ENCODE data around the gene ITGBL1. TPM values are rescaled to one million over a fixed set of nuclear protein-coding genes. Genes with fewer than 3 reads are reported as not detected.

Gene ITGBL1
- total RNA-seq, 4 donors from 2014 or later = 0.27 to 2.6 (median 0.83) TPM; not detected in 1

GRCh38 chr13:101628900-101629299 lies 176.4 kb downstream of the ITGBL1 start:
- H3K4me3 ChIP-seq = no peak overlapping the region
- H3K9me3 ChIP-seq = no peaks in the 10 kb centered on the region
- no peak for DNase-seq
- no peaks in the 10 kb centered on the region for H3K27me3 ChIP-seq
- no peaks in the 10 kb centered on the region for H3K4me1 ChIP-seq
- no peak for TF ChIP-seq POLR2A (IDR thresholded peaks at IDR 0.05)
- TF ChIP-seq, protein P1, sequence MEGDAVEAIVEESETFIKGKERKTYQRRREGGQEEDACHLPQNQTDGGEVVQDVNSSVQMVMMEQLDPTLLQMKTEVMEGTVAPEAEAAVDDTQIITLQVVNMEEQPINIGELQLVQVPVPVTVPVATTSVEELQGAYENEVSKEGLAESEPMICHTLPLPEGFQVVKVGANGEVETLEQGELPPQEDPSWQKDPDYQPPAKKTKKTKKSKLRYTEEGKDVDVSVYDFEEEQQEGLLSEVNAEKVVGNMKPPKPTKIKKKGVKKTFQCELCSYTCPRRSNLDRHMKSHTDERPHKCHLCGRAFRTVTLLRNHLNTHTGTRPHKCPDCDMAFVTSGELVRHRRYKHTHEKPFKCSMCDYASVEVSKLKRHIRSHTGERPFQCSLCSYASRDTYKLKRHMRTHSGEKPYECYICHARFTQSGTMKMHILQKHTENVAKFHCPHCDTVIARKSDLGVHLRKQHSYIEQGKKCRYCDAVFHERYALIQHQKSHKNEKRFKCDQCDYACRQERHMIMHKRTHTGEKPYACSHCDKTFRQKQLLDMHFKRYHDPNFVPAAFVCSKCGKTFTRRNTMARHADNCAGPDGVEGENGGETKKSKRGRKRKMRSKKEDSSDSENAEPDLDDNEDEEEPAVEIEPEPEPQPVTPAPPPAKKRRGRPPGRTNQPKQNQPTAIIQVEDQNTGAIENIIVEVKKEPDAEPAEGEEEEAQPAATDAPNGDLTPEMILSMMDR (IDR thresholded peaks at IDR 0.05) = no peak
- no peak overlapping the region for H3K27ac ChIP-seq
- H3K36me3 ChIP-seq = no peaks in the 10 kb centered on the region

GRCh38 chr13:101631395-101631794 lies 178.9 kb downstream of the ITGBL1 start:
- Histone ChIP-seq H3K9me3 (no peaks in the 10 kb centered on the region), H3K27me3 (no peaks in the 10 kb centered on the region), H3K4me1 (no peaks in the 10 kb centered on the region), H3K36me3 (no peaks in the 10 kb centered on the region), H3K4me3 (no peak overlapping the region), H3K27ac (no peak overlapping the region)
- TF ChIP-seq, protein P1 (IDR thresholded peaks at IDR 0.05) = no peak
- no peak for TF ChIP-seq POLR2A (IDR thresholded peaks at IDR 0.05)
- no peak for DNase-seq

- no peak for DNase-seq
- no peaks in the 10 kb centered on the region for H3K4me1 ChIP-seq
- H3K9me3 ChIP-seq = no peaks in the 10 kb centered on the region
- no peak overlapping the region for H3K27ac ChIP-seq
- H3K4me3 ChIP-seq = no peak overlapping the region
- H3K36me3 ChIP-seq = no peaks in the 10 kb centered on the region
- H3K27me3 ChIP-seq = no peaks in the 10 kb centered on the region
- TF ChIP-seq, protein P1 (IDR thresholded peaks at IDR 0.05) = no peak
- no peak for TF ChIP-seq POLR2A (IDR thresholded peaks at IDR 0.05)
Measured at GRCh38 chr13:101634142-101634541, 181.7 kb downstream of the ITGBL1 start.

GRCh38 chr13:101639711-101640110 lies 187.2 kb downstream of the ITGBL1 start:
- no peak for TF ChIP-seq POLR2A (IDR thresholded peaks at IDR 0.05)
- TF ChIP-seq, protein P1 (IDR thresholded peaks at IDR 0.05) = no peak
- H3K27ac ChIP-seq = no peak overlapping the region
- no peaks in the 10 kb centered on the region for H3K36me3 ChIP-seq
- DNase-seq = no peak
- H3K27me3 ChIP-seq = no peaks in the 10 kb centered on the region
- H3K9me3 ChIP-seq = no peaks in the 10 kb centered on the region
- H3K4me3 ChIP-seq = no peak overlapping the region
- H3K4me1 ChIP-seq = no peaks in the 10 kb centered on the region

DNA sequence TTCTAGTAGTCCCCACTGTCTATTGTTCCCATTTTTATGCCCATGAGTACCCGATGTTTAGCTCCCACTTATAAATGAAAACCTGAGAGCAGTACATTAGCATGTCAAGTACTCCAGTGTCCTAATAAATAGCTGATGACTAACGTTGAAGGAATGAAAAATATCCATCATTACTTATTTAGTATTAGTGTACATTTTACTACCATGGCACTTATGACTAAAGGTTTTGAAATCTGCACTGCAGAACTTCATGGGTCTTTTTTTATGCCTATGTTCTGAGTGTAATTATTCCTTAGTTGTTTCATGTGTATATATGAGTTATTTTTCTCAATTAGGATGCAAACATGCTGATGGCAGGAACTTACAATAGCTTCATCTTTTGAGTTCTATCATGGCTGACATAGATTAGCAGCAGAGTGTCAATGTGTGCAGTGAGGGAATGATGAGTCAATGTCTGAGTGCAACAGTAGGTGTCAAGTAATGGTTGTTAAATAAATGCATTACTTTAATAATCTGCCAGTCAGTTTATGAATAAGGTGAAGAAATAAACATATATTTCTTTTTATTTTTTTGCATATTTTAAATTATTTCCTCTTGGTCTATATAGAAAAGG lies 188.4 kb downstream of the ITGBL1 start:
- Histone ChIP-seq H3K36me3 (no peaks in the 10 kb centered on the region), H3K9me3 (no peaks in the 10 kb centered on the region), H3K27me3 (no peaks in the 10 kb centered on the region), H3K4me3 (no peak overlapping the region), H3K4me1 (no peaks in the 10 kb centered on the region), H3K27ac (no peak overlapping the region)
- no peak for DNase-seq
- TF ChIP-seq, protein P1 (IDR thresholded peaks at IDR 0.05) = no peak
- no peak for TF ChIP-seq POLR2A (IDR thresholded peaks at IDR 0.05)

GRCh38 chr13:101645871-101646270 lies 193.4 kb downstream of the ITGBL1 start:
- Histone ChIP-seq H3K9me3 (no peaks in the 10 kb centered on the region), H3K36me3 (no peaks in the 10 kb centered on the region), H3K27me3 (no peaks in the 10 kb centered on the region), H3K27ac (no peak overlapping the region), H3K4me1 (no peaks in the 10 kb centered on the region), H3K4me3 (no peak overlapping the region)
- TF ChIP-seq POLR2A (IDR thresholded peaks at IDR 0.05) = no peak
- TF ChIP-seq, protein P1 (IDR thresholded peaks at IDR 0.05) = no peak
- no peak for DNase-seq

Measured in Peyer's patch (tissue), 4 donors.